Stimulated activated naive CD4-positive, alpha-beta T cell (primary cell): ENCODE results near the gene TOP2B.

ENCODE experiments used
- DNase-seq, 6 experiments: peaks; one replicate each; lab custom pipeline; 2025; lab: John Stamatoyannopoulos, UW

The TOP2B gene

GRCh38 chr3:25582242-25582641 lies 82.5 kb downstream of the TOP2B start:
- no peak for DNase-seq

GRCh38 chr3:25581823-25582222 lies 82.9 kb downstream of the TOP2B start:
- no peak for DNase-seq

GRCh38 chr3:25581335-25581734 lies 83.4 kb downstream of the TOP2B start:
- DNase-seq, result no peak

GRCh38 chr3:25580534-25580933 lies 84.2 kb downstream of the TOP2B start:
- no peak for DNase-seq

GRCh38 chr3:25578059-25578458 lies 86.6 kb downstream of the TOP2B start:
- DNase-seq, result no peak

GRCh38 chr3:25576831-25577454 lies 87.8 kb downstream of the TOP2B start:
- no peak for DNase-seq

- DNase-seq, result no peak
Observed at GRCh38 chr3:25576146-25576545, 88.6 kb downstream of the TOP2B start.

- DNase-seq, result no peak
Observed at GRCh38 chr3:25575001-25575400, 89.7 kb downstream of the TOP2B start.

- DNase-seq, result no peak
Observed at GRCh38 chr3:25574172-25574765, 90.4 kb downstream of the TOP2B start.

- no peak for DNase-seq
Observed at GRCh38 chr3:25573386-25574171, 91.1 kb downstream of the TOP2B start.

GRCh38 chr3:25572919-25573385 lies 91.8 kb downstream of the TOP2B start:
- DNase-seq, result no peak

GRCh38 chr3:25572336-25572735 lies 92.4 kb downstream of the TOP2B start:
- DNase-seq, result no peak

GRCh38 chr3:25571285-25571684 lies 93.4 kb downstream of the TOP2B start:
- no peak for DNase-seq

GRCh38 chr3:25568525-25569078 lies 96.1 kb downstream of the TOP2B start:
- no peak for DNase-seq

GRCh38 chr3:25567806-25568524 lies 96.7 kb downstream of the TOP2B start:
- DNase-seq, result no peak

- DNase-seq, result no peak
Observed at GRCh38 chr3:25567388-25567787, 97.3 kb downstream of the TOP2B start.

- no peak for DNase-seq
Observed at GRCh38 chr3:25566358-25566920, 98.3 kb downstream of the TOP2B start.

GRCh38 chr3:25565807-25566206 lies 98.9 kb downstream of the TOP2B start:
- DNase-seq, result no peak

- DNase-seq, result no peak
Observed at GRCh38 chr3:25564075-25564474, 100.6 kb downstream of the TOP2B start.

GRCh38 chr3:25563601-25564000 lies 101.1 kb downstream of the TOP2B start:
- no peak for DNase-seq

- no peak for DNase-seq
Observed at GRCh38 chr3:25558796-25559195, 105.9 kb downstream of the TOP2B start.

- no peak for DNase-seq
Observed at GRCh38 chr3:25558121-25558520, 106.6 kb downstream of the TOP2B start.
